SK-N-SH (cell line): Measurements from ENCODE around the gene LRRC3C. TPM values are rescaled to one million over a fixed set of nuclear protein-coding genes. Genes with fewer than 3 reads are reported as not detected.

Source experiments
- EP300 ChIP-seq, 2 experiments: IDR thresholded peaks; 2 replicates each; pipeline versions ENCODE4 v1.4.0 to v1.6.1; 2012; ENCODE audit warnings: borderline replicate concordance in 1 of 2, low read depth in 1 of 2, low read length in 1 of 2
- FOSL2 ChIP-seq: IDR thresholded peaks from 2 replicates; pipeline ENCODE4 v1.4.0; 2012; ENCODE audit warnings: low read depth, mild to moderate bottlenecking, moderate library complexity, borderline replicate concordance
- FOXJ3 ChIP-seq: sonication (generic); formaldehyde crosslinking; IDR thresholded peaks from 2 replicates; pipeline ENCODE4 v1.5.1; 2020; ENCODE audit warnings: mild to moderate bottlenecking, missing genetic modification reagents
- FOXM1 ChIP-seq: IDR thresholded peaks from 2 replicates; pipeline ENCODE4 v1.4.0; 2012; ENCODE audit warnings: low read depth, mild to moderate bottlenecking
- GATA2 ChIP-seq: sonication (generic); formaldehyde crosslinking; IDR thresholded peaks from 2 replicates; pipeline ENCODE4 v1.5.0; 2020; ENCODE audit warnings: mild to moderate bottlenecking, missing genetic modification reagents
- JUND ChIP-seq: IDR thresholded peaks from 2 replicates; pipeline ENCODE4 v1.4.0; 2012
- NFIC ChIP-seq: IDR thresholded peaks from 2 replicates; pipeline ENCODE4 v1.4.0; 2012; ENCODE audit warnings: borderline replicate concordance
- POLR2AphosphoS5 ChIP-seq: IDR thresholded peaks from 2 replicates; pipeline ENCODE4 v1.6.1; 2012; ENCODE audit warnings: low read depth, low read length
- RAD21 ChIP-seq: IDR thresholded peaks from 2 replicates; pipeline ENCODE4 v1.6.1; 2012; ENCODE audit warnings: mild to moderate bottlenecking, low read length
- RFX5 ChIP-seq: IDR thresholded peaks from 2 replicates; pipeline ENCODE4 v1.6.1; 2012; ENCODE audit warnings: mild to moderate bottlenecking, improper control_type of control experiment, low read length
- RXRA ChIP-seq: IDR thresholded peaks from 2 replicates; pipeline ENCODE4 v1.4.0; 2012; ENCODE audit warnings: low read depth, mild to moderate bottlenecking, borderline replicate concordance
- SIN3A ChIP-seq: IDR thresholded peaks from 2 replicates; pipeline ENCODE4 v1.6.1; 2012; ENCODE audit warnings: low read depth, mild to moderate bottlenecking, low read length, moderate library complexity, borderline replicate concordance
- TEAD4 ChIP-seq: IDR thresholded peaks from 2 replicates; pipeline ENCODE4 v1.4.0; 2012; ENCODE audit warnings: mild to moderate bottlenecking, borderline replicate concordance; ENCODE audit not compliant: insufficient read depth
- polyA plus RNA-seq, 3 experiments: library from polyadenylated mRNA; depleted of rRNA; stranded (reverse); fragments of >200 nt; gene quantifications; 2 replicates each; pipeline ENCODE4 v1.2.3, GENCODE V29; 2012
- TF ChIP-seq, protein P1 (sequence below): fragments of 150-350 bp; IDR thresholded peaks from 2 replicates; pipeline ENCODE4 v1.6.1; 2017; ENCODE audit warnings: antibody characterized with exemption, low read length, low read depth, borderline replicate concordance
- TF ChIP-seq, protein P2 (sequence below): IDR thresholded peaks from 2 replicates; pipeline ENCODE4 v1.4.0; 2012; ENCODE audit warnings: low read depth, borderline replicate concordance
- TF ChIP-seq, protein P3 (sequence below): IDR thresholded peaks from 2 replicates; pipeline ENCODE4 v1.4.0; 2012; ENCODE audit warnings: low read depth
- TF ChIP-seq, protein P4 (sequence below): fragments of 200-600 bp; sonication (generic); IDR thresholded peaks from 2 replicates; pipeline ENCODE4 v1.6.1; 2017; ENCODE audit warnings: antibody characterized with exemption, mild to moderate bottlenecking, moderate library complexity
- TF ChIP-seq, protein P5 (sequence below): IDR thresholded peaks from 2 replicates; pipeline ENCODE4; 2012

The LRRC3C gene
- polyA plus RNA-seq, 1 of the 3 experiments (the other 2 are of a cell fraction): not detected

DNA sequence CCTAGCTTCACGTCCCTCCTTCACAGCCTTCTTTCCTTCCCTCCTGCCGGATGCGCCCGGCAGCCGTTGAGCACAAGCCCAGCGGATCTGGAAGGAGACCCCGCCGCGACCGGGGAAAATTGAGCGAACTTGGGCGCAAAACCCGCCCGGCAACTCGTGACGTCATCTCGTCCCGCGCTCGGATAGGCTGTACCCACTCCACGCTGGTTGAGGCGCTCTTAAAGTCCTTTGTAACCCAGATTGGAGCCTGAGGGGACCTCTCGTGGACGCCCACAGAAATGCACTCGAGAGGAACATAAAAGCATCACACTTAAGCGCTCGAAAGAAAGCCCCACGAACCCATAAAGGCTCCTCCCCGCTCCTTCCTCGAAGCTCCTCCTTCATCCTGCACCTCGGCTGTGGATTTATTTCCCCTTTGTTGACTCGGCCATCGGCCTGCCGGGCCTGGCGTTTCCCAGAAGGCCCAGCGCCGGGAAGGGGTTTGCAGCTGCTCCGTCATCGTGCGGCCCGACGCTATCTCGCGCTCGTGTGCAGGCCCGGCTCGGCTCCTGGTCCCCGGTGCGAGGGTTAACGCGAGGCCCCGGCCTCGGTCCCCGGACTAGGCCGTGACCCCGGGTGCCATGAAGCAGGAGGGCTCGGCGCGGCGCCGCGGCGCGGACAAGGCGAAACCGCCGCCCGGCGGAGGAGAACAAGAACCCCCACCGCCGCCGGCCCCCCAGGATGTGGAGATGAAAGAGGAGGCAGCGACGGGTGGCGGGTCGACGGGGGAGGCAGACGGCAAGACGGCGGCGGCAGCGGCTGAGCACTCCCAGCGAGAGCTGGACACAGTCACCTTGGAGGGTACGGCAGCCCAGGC lies 53.0 kb downstream of the LRRC3C start, which contains the start of gene PSMD3 (continued):
- no peak for TF ChIP-seq FOSL2
- TF ChIP-seq RAD21: peak; percentile 89
- TF ChIP-seq, protein P1, sequence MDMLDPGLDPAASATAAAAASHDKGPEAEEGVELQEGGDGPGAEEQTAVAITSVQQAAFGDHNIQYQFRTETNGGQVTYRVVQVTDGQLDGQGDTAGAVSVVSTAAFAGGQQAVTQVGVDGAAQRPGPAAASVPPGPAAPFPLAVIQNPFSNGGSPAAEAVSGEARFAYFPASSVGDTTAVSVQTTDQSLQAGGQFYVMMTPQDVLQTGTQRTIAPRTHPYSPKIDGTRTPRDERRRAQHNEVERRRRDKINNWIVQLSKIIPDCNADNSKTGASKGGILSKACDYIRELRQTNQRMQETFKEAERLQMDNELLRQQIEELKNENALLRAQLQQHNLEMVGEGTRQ: no peak
- peak; percentile 92; the same call in 1 of the 2 replicates for TF ChIP-seq SIN3A
- TF ChIP-seq RXRA: no peak
- 0 out of 2 replicates have a peak, but pooled peaks have one; percentile 35 for TF ChIP-seq FOXM1
- TF ChIP-seq GATA2 (CRISPR knock-in tag): no peak; the same call in 1 of the 2 replicates
- no peak for TF ChIP-seq JUND
- peak in 1 of 2 experiments; percentile 19; a peak in 1 of 4 replicates for TF ChIP-seq EP300 (IDR thresholded peaks at IDR 0.05; ENCODE audit: borderline replicate concordance in 1 of 2, low read depth in 1 of 2, low read length in 1 of 2)
- TF ChIP-seq RFX5: peak; percentile 99
- TF ChIP-seq, protein P2, sequence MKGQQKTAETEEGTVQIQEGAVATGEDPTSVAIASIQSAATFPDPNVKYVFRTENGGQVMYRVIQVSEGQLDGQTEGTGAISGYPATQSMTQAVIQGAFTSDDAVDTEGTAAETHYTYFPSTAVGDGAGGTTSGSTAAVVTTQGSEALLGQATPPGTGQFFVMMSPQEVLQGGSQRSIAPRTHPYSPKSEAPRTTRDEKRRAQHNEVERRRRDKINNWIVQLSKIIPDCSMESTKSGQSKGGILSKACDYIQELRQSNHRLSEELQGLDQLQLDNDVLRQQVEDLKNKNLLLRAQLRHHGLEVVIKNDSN: peak; percentile 46; the same call in 1 of the 2 replicates
- TF ChIP-seq, protein P3, sequence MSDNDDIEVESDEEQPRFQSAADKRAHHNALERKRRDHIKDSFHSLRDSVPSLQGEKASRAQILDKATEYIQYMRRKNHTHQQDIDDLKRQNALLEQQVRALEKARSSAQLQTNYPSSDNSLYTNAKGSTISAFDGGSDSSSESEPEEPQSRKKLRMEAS: peak; percentile 93
- TF ChIP-seq, protein P4, sequence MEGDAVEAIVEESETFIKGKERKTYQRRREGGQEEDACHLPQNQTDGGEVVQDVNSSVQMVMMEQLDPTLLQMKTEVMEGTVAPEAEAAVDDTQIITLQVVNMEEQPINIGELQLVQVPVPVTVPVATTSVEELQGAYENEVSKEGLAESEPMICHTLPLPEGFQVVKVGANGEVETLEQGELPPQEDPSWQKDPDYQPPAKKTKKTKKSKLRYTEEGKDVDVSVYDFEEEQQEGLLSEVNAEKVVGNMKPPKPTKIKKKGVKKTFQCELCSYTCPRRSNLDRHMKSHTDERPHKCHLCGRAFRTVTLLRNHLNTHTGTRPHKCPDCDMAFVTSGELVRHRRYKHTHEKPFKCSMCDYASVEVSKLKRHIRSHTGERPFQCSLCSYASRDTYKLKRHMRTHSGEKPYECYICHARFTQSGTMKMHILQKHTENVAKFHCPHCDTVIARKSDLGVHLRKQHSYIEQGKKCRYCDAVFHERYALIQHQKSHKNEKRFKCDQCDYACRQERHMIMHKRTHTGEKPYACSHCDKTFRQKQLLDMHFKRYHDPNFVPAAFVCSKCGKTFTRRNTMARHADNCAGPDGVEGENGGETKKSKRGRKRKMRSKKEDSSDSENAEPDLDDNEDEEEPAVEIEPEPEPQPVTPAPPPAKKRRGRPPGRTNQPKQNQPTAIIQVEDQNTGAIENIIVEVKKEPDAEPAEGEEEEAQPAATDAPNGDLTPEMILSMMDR: peak; percentile 79
- peak; percentile 88 for TF ChIP-seq POLR2AphosphoS5
- TF ChIP-seq, protein P5, sequence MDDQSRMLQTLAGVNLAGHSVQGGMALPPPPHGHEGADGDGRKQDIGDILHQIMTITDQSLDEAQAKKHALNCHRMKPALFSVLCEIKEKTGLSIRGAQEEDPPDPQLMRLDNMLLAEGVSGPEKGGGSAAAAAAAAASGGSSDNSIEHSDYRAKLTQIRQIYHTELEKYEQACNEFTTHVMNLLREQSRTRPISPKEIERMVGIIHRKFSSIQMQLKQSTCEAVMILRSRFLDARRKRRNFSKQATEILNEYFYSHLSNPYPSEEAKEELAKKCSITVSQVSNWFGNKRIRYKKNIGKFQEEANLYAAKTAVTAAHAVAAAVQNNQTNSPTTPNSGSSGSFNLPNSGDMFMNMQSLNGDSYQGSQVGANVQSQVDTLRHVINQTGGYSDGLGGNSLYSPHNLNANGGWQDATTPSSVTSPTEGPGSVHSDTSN: no peak
- no peak for TF ChIP-seq NFIC
- peak; percentile 40; the same call in 1 of the 2 replicates for TF ChIP-seq FOXJ3 (CRISPR knock-in tag)
- 0 out of 2 replicates have a peak, but pooled peaks have one; percentile 9 for TF ChIP-seq TEAD4
- TF ChIP-seq, all 33 proteins: peak for 22
